Neural cell (in vitro differentiated cells): ENCODE measurements around the gene PRAC1. TPM values are rescaled to one million over a fixed set of nuclear protein-coding genes. Genes with fewer than 3 reads are reported as not detected.

Experiments
- H2AFZ ChIP-seq: fragments of 200-600, 300-800 bp; sonication (generic), shearing (Covaris generic); 2 replicates; pipeline ENCODE4 v1.6.0; 2014; ENCODE audit warnings: low read depth, mild to moderate bottlenecking, antibody characterized with exemption, low read length, moderate library complexity
- H3F3A ChIP-seq: fragments of 200-600 bp; shearing (Covaris generic); 2 replicates; pipeline ENCODE4 v1.6.1; 2016; ENCODE audit warnings: mild to moderate bottlenecking, moderate library complexity, mixed read lengths, antibody characterized with exemption, low read length; ENCODE audit not compliant: insufficient read depth, poor library complexity, severe bottlenecking
- H3K27ac ChIP-seq: fragments of 200-600, 300-800 bp; sonication (generic), shearing (Covaris generic); 2 replicates; pipeline ENCODE4 v1.5.1; 2014; ENCODE audit warnings: mild to moderate bottlenecking, low read length, moderate library complexity
- H3K27me3 ChIP-seq: fragments of 300-800, 200-600 bp; sonication (generic), shearing (Covaris generic); 2 replicates; pipeline ENCODE4 v1.6.0; 2014; ENCODE audit warnings: mild to moderate bottlenecking, low read depth, low read length, moderate library complexity; ENCODE audit not compliant: insufficient read depth
- H3K36me3 ChIP-seq: fragments of 300-800, 200-600 bp; sonication (generic), shearing (Covaris generic); 2 replicates; pipeline ENCODE4 v1.5.1; 2014; ENCODE audit warnings: mild to moderate bottlenecking, antibody characterized with exemption, low read length, moderate library complexity; ENCODE audit not compliant: insufficient read depth
- H3K4me2 ChIP-seq: fragments of 300-800, 200-600 bp; sonication (generic), shearing (Covaris generic); 2 replicates; pipeline ENCODE4 v1.6.0; 2014; ENCODE audit warnings: mild to moderate bottlenecking, low read length
- H3K4me3 ChIP-seq: fragments of 300-800, 200-600 bp; sonication (generic), shearing (Covaris generic); 2 replicates; pipeline ENCODE4 v1.5.1; 2014; ENCODE audit warnings: mild to moderate bottlenecking, low read length, moderate library complexity
- H3K79me2 ChIP-seq: fragments of 200-600 bp; shearing (Covaris generic); replicated peaks from 2 replicates; pipeline ENCODE4 v1.6.0; 2014; ENCODE audit warnings: mild to moderate bottlenecking, low read length, moderate library complexity; ENCODE audit not compliant: insufficient read depth
- H3K9ac ChIP-seq: fragments of 300-800, 200-600 bp; sonication (generic), shearing (Covaris generic); 2 replicates; pipeline ENCODE4 v1.6.1; 2016; ENCODE audit warnings: mild to moderate bottlenecking, low read length, mixed read lengths
- H3K9me2 ChIP-seq: fragments of 200-600 bp; shearing (Covaris generic); 2 replicates; pipeline ENCODE4 v1.6.1; 2016; ENCODE audit warnings: mild to moderate bottlenecking, low read length, mixed read lengths; ENCODE audit not compliant: insufficient read depth
- H3K9me3 ChIP-seq: fragments of 200-600, 300-800 bp; sonication (generic), shearing (Covaris generic); 2 replicates; pipeline ENCODE4 v1.6.1; 2016; ENCODE audit warnings: mild to moderate bottlenecking, mixed run types, low read length, moderate library complexity, mixed read lengths
- H4K20me1 ChIP-seq: fragments of 200-600 bp; shearing (Covaris generic); 2 replicates; pipeline ENCODE4 v1.6.1; 2016; ENCODE audit warnings: mild to moderate bottlenecking, mixed run types; ENCODE audit not compliant: insufficient read depth
- EP300 ChIP-seq: fragments of 450-650 bp; conservative IDR thresholded peaks from 2 replicates; pipeline ENCODE4 v1.6.1; 2014; ENCODE audit warnings: antibody characterized with exemption, mild to moderate bottlenecking, moderate library complexity; ENCODE audit not compliant: poor library complexity, severe bottlenecking
- EZH2 ChIP-seq: fragments of 200-600, 300-800 bp; shearing (Covaris generic), sonication (generic); IDR thresholded peaks from 2 replicates; pipeline ENCODE4 v1.6.1; 2014; ENCODE audit warnings: antibody characterized with exemption, low read length, borderline replicate concordance, mild to moderate bottlenecking; ENCODE audit not compliant: insufficient read depth, poor library complexity, severe bottlenecking
- MXI1 ChIP-seq: fragments of 450-650 bp; conservative IDR thresholded peaks from 2 replicates; pipeline ENCODE4 v1.6.1; 2014; ENCODE audit warnings: antibody characterized with exemption, mild to moderate bottlenecking; ENCODE audit not compliant: poor library complexity, severe bottlenecking
- POLR2AphosphoS5 ChIP-seq: IDR thresholded peaks from 2 replicates; pipeline ENCODE4 v1.6.1; 2012
- RAD21 ChIP-seq: fragments of 450-650 bp; conservative IDR thresholded peaks from 2 replicates; pipeline ENCODE4 v1.6.1; 2014; ENCODE audit warnings: antibody characterized with exemption, mild to moderate bottlenecking, moderate library complexity
- SMC3 ChIP-seq: fragments of 450-650 bp; conservative IDR thresholded peaks from 2 replicates; pipeline ENCODE4 v1.6.1; 2014; ENCODE audit warnings: antibody characterized with exemption, mild to moderate bottlenecking, moderate library complexity; ENCODE audit not compliant: poor library complexity
- TAF1 ChIP-seq: IDR thresholded peaks from 2 replicates; pipeline ENCODE4 v1.6.1; 2012; ENCODE audit warnings: low read depth
- polyA minus RNA-seq: library from RNA; depleted of rRNA, polyadenylated mRNA; stranded (reverse); fragments of >200 nt; gene quantifications from 2 replicates; pipeline ENCODE4 v1.2.3, GENCODE V29; 2014
- polyA plus RNA-seq: library from polyadenylated mRNA; depleted of rRNA; stranded (reverse); fragments of >200 nt; gene quantifications from 2 replicates; pipeline ENCODE4 v1.2.3, GENCODE V29; 2014
- TF ChIP-seq, protein P1 (sequence below): fragments of 450-650 bp; IDR thresholded peaks from 2 replicates; pipeline ENCODE4 v1.5.1; 2014; ENCODE audit warnings: antibody characterized with exemption, mild to moderate bottlenecking, moderate library complexity; ENCODE audit not compliant: poor library complexity, severe bottlenecking
- TF ChIP-seq, protein P2 (sequence below): IDR thresholded peaks from 2 replicates; pipeline ENCODE4 v1.6.1; 2012; ENCODE audit warnings: borderline replicate concordance

PRAC1 gene
- polyA plus RNA-seq (not detected in 2 replicates), polyA minus RNA-seq (not detected in 2 replicates)

DNA sequence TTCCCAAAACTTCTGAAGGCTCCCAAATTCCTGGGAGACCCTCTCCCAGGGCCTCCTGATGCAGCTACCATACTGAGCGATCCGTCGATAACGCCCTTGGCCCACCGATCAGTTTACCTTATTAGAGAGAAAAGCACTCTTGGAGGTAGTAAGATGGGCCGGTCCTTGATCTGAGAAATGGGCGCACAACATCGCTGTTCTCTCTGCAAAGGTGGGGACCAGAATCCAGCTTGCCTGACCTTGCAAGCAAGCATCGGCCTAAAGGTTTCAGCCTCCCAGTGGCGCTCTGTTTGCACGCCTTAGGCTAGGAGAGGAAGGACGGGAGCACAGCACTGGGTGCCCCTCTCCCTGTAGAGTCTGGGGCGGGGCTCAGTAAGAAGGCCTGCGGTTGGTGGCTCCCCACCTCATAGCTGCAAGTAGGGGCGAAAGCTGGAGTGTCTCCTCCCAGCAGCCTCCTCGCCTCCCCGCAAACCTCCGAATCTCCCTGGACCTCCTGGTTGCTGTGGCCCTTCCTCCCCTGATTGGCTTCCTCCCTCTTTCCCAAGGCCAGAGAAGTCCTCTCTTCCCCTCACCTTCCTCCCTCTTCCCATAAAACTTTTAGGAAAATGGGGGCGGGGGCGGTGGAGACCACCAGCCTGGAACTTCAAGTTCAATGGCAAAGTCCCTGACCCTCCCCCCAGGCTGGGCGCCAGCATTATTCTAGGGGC is at the start of gene PRAC1:
Gene PRAC1 (minus strand): TSS at position 318 of the 707 bp plus-strand sequence. CDS start 126 bp downstream, at position 192.
- H3F3A ChIP-seq, result no peaks in the 10 kb centered on the region
- H3K4me3 ChIP-seq, result no peak within 1 kb of the TSS
- no peak within 1 kb of the TSS for H3K9ac ChIP-seq
- H3K9me2 ChIP-seq, result no peaks in the 10 kb centered on the region
- H3K36me3 ChIP-seq, result no peaks in the 10 kb centered on the region
- TF ChIP-seq, protein P1, sequence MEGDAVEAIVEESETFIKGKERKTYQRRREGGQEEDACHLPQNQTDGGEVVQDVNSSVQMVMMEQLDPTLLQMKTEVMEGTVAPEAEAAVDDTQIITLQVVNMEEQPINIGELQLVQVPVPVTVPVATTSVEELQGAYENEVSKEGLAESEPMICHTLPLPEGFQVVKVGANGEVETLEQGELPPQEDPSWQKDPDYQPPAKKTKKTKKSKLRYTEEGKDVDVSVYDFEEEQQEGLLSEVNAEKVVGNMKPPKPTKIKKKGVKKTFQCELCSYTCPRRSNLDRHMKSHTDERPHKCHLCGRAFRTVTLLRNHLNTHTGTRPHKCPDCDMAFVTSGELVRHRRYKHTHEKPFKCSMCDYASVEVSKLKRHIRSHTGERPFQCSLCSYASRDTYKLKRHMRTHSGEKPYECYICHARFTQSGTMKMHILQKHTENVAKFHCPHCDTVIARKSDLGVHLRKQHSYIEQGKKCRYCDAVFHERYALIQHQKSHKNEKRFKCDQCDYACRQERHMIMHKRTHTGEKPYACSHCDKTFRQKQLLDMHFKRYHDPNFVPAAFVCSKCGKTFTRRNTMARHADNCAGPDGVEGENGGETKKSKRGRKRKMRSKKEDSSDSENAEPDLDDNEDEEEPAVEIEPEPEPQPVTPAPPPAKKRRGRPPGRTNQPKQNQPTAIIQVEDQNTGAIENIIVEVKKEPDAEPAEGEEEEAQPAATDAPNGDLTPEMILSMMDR, result no peak
- TF ChIP-seq, protein P2, sequence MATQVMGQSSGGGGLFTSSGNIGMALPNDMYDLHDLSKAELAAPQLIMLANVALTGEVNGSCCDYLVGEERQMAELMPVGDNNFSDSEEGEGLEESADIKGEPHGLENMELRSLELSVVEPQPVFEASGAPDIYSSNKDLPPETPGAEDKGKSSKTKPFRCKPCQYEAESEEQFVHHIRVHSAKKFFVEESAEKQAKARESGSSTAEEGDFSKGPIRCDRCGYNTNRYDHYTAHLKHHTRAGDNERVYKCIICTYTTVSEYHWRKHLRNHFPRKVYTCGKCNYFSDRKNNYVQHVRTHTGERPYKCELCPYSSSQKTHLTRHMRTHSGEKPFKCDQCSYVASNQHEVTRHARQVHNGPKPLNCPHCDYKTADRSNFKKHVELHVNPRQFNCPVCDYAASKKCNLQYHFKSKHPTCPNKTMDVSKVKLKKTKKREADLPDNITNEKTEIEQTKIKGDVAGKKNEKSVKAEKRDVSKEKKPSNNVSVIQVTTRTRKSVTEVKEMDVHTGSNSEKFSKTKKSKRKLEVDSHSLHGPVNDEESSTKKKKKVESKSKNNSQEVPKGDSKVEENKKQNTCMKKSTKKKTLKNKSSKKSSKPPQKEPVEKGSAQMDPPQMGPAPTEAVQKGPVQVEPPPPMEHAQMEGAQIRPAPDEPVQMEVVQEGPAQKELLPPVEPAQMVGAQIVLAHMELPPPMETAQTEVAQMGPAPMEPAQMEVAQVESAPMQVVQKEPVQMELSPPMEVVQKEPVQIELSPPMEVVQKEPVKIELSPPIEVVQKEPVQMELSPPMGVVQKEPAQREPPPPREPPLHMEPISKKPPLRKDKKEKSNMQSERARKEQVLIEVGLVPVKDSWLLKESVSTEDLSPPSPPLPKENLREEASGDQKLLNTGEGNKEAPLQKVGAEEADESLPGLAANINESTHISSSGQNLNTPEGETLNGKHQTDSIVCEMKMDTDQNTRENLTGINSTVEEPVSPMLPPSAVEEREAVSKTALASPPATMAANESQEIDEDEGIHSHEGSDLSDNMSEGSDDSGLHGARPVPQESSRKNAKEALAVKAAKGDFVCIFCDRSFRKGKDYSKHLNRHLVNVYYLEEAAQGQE, result no peak
- no peak for TF ChIP-seq TAF1
- peaks cover 9% of the 10 kb centered on the region for H3K9me3 ChIP-seq
- H3K79me2 ChIP-seq, result no peaks in the 10 kb centered on the region
- no peak within 1 kb of the TSS for H2AFZ ChIP-seq
- no peak within 1 kb of the TSS for H3K4me2 ChIP-seq
- no peaks in the 10 kb centered on the region for H4K20me1 ChIP-seq
- H3K27me3 ChIP-seq, result peaks cover 100% of the 10 kb centered on the region
- no peak within 1 kb of the TSS for H3K27ac ChIP-seq

DNA sequence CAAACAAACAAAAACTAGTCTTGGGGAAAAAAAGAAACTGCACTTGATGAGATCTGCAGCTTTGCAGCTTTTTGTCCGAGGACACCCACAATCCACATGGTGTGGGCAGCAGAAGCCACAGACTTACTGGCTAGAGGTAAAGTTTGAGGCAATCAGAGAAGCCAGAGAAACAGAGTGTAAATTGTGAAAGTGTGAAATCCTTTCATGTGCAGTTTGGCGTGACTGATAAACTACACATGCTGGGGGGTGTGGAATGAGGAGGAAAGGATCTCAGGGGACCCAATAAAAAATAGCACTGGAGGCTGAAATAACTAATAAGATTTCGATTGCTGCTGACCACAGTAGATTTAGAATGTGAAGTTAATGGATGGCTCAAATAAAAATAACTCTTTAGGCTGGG is 48.6 kb upstream of the PRAC1 start:
- Histone ChIP-seq H3K9me2 (no peaks in the 10 kb centered on the region), H3K27ac (no peak overlapping the region), H3K36me3 (no peaks in the 10 kb centered on the region), H3K79me2 (no peaks in the 10 kb centered on the region), H3K9ac (no peak overlapping the region), H4K20me1 (no peaks in the 10 kb centered on the region), H2AFZ (no peak overlapping the region), H3K27me3 (peaks cover 1% of the 10 kb centered on the region), H3F3A (no peaks in the 10 kb centered on the region), H3K4me2 (no peak overlapping the region), H3K4me3 (no peak overlapping the region), H3K9me3 (no peaks in the 10 kb centered on the region)
- TF ChIP-seq, protein P1, result no peak
- TF ChIP-seq TAF1, result no peak
- no peak for TF ChIP-seq EZH2
- TF ChIP-seq EP300, result no peak
- TF ChIP-seq SMC3, result no peak
- TF ChIP-seq MXI1, result no peak
- TF ChIP-seq POLR2AphosphoS5, result no peak
- TF ChIP-seq RAD21, result no peak
- TF ChIP-seq, protein P2, result no peak
